SK-N-SH treated with all-trans-retinoic acid at 6 μM for 48 hours (cell line): ENCODE measurements around the gene OSBPL3.

ENCODE experiments used
- ATAC-seq: fragments of 200-7000 bp; cut with Tn5 transposase; 3 replicates; pipeline ENCODE4 v1.9.1; 2020; ENCODE audit warnings: mild to moderate bottlenecking, moderate library complexity
- ARNTL ChIP-seq: fragments of 450-650 bp; formaldehyde crosslinking; IDR thresholded peaks from 2 replicates; pipeline ENCODE4 v1.5.0; 2020; ENCODE audit warnings: low read depth, mild to moderate bottlenecking, moderate library complexity, borderline replicate concordance
- BACH2 ChIP-seq: fragments of 250-450 bp; sonication (Bioruptor Pico); IDR thresholded peaks from 2 replicates; pipeline ENCODE4 v1.9.0; 2021; ENCODE audit warnings: mild to moderate bottlenecking, borderline replicate concordance
- CSDC2 ChIP-seq: fragments of 250-450 bp; sonication (Bioruptor Pico); IDR thresholded peaks from 2 replicates; pipeline ENCODE4 v1.5.0; 2020; ENCODE audit warnings: mild to moderate bottlenecking, moderate library complexity
- CSRNP3 ChIP-seq: fragments of 250-450 bp; sonication (Bioruptor Pico); IDR thresholded peaks from 2 replicates; pipeline ENCODE4 v1.5.1; 2021; ENCODE audit warnings: mild to moderate bottlenecking, moderate library complexity
- ESRRG ChIP-seq: fragments of 250-450 bp; sonication (Bioruptor Pico); IDR thresholded peaks from 2 replicates; pipeline ENCODE4 v1.6.1; 2021; ENCODE audit warnings: mild to moderate bottlenecking
- GLIS3 ChIP-seq: fragments of 250-450 bp; sonication (Bioruptor Pico); IDR thresholded peaks from 2 replicates; pipeline ENCODE4 v1.5.0; 2020; ENCODE audit warnings: mild to moderate bottlenecking, moderate library complexity
- ISL1 ChIP-seq: fragments of 250-450 bp; sonication (Bioruptor Pico); IDR thresholded peaks from 2 replicates; pipeline ENCODE4 v2.1.2; 2022; ENCODE audit warnings: mild to moderate bottlenecking, moderate library complexity
- OSR1 ChIP-seq: fragments of 250-450 bp; sonication (Bioruptor Pico); IDR thresholded peaks from 2 replicates; pipeline ENCODE4 v1.8.0; 2022; ENCODE audit warnings: moderate library complexity, mild to moderate bottlenecking, inconsistent platforms
- PATZ1 ChIP-seq: fragments of 250-450 bp; sonication (Bioruptor Pico); IDR thresholded peaks from 2 replicates; pipeline ENCODE4 v1.8.0; 2020; ENCODE audit warnings: mild to moderate bottlenecking, moderate library complexity, borderline replicate concordance
- POU6F1 ChIP-seq: fragments of 250-450 bp; sonication (Bioruptor Pico); IDR thresholded peaks from 2 replicates; pipeline ENCODE4 v1.8.0; 2021; ENCODE audit warnings: low read depth, mild to moderate bottlenecking, moderate library complexity, borderline replicate concordance
- PPARA ChIP-seq: fragments of 250-450 bp; sonication (Bioruptor Pico); IDR thresholded peaks from 2 replicates; pipeline ENCODE4 v1.5.0; 2020; ENCODE audit warnings: mild to moderate bottlenecking, borderline replicate concordance
- RARB ChIP-seq: fragments of 250-450 bp; sonication (Bioruptor Pico); IDR thresholded peaks from 2 replicates; pipeline ENCODE4 v1.8.0; 2021; ENCODE audit warnings: mild to moderate bottlenecking, moderate library complexity
- SNAI2 ChIP-seq: fragments of 250-450 bp; sonication (Bioruptor Pico); IDR thresholded peaks from 2 replicates; pipeline ENCODE4 v1.5.0; 2020; ENCODE audit warnings: mild to moderate bottlenecking, moderate library complexity
- TCF4 ChIP-seq: fragments of 250-450 bp; sonication (Bioruptor Pico); IDR thresholded peaks from 2 replicates; pipeline ENCODE4 v1.8.0; 2021; ENCODE audit warnings: mild to moderate bottlenecking, moderate library complexity, borderline replicate concordance
- TOX ChIP-seq: fragments of 250-450 bp; sonication (Bioruptor Pico); IDR thresholded peaks from 2 replicates; pipeline ENCODE4 v1.8.0; 2021; ENCODE audit warnings: mild to moderate bottlenecking, moderate library complexity, borderline replicate concordance
- TSHZ2 ChIP-seq: fragments of 250-450 bp; sonication (Bioruptor Pico); IDR thresholded peaks from 2 replicates; pipeline ENCODE4 v1.5.0; 2020; ENCODE audit warnings: mild to moderate bottlenecking, moderate library complexity
- ZC3H10 ChIP-seq: fragments of 250-450 bp; sonication (Bioruptor Pico); IDR thresholded peaks from 2 replicates; pipeline ENCODE4 v1.5.1; 2021; ENCODE audit warnings: mild to moderate bottlenecking, moderate library complexity
- ZFP30 ChIP-seq: fragments of 450-650 bp; formaldehyde crosslinking; IDR thresholded peaks from 2 replicates; pipeline ENCODE4 v1.5.0; 2022; ENCODE audit warnings: mild to moderate bottlenecking, moderate library complexity
- ZNF70 ChIP-seq: fragments of 450-650 bp; formaldehyde crosslinking; IDR thresholded peaks from 2 replicates; pipeline ENCODE4 v1.5.0; 2020; ENCODE audit warnings: mild to moderate bottlenecking, moderate library complexity
- ZNF8 ChIP-seq: fragments of 450-650 bp; formaldehyde crosslinking; IDR thresholded peaks from 2 replicates; pipeline ENCODE4 v1.5.0; 2020; ENCODE audit warnings: mild to moderate bottlenecking, moderate library complexity
- TF ChIP-seq, protein P1 (sequence below): fragments of 250-450 bp; sonication (Bioruptor Pico); IDR thresholded peaks from 2 replicates; pipeline ENCODE4 v1.5.1; 2020; ENCODE audit warnings: low read depth, mild to moderate bottlenecking, moderate library complexity

OSBPL3 gene

DNA sequence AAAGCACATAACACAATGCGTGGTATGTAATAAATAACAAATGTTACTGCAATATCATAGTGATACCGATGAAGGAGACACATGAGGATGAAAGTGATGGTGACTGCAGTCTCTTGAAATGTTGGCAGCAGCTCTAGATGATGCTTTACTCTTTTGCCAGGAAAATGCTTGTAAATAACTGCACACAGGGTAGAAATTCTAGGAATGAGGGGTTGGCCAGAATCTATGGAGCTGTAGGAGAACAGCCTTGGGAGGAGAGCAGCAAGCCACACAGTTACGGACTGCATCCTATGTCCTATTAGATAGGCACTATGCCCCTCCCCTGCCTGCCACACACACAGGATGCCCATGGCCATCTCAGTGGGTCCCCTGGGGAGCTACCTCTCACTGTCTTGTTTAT lies 125.1 kb downstream of the OSBPL3 start:
- TF ChIP-seq CSDC2 (CRISPR knock-in tag) (no peak), TSHZ2 (no peak), ZC3H10 (CRISPR knock-in tag) (no peak), BACH2 (CRISPR knock-in tag) (no peak), ZNF70 (CRISPR knock-in tag) (no peak), ESRRG (CRISPR knock-in tag) (no peak), ISL1 (CRISPR knock-in tag) (no peak), ZNF8 (CRISPR knock-in tag) (no peak), ZFP30 (CRISPR knock-in tag) (no peak), CSRNP3 (CRISPR knock-in tag) (no peak), TCF4 (no peak), ARNTL (no peak), SNAI2 (CRISPR knock-in tag) (no peak), RARB (no peak), TOX (CRISPR knock-in tag) (no peak), GLIS3 (CRISPR knock-in tag) (no peak)
- TF ChIP-seq, protein P1, sequence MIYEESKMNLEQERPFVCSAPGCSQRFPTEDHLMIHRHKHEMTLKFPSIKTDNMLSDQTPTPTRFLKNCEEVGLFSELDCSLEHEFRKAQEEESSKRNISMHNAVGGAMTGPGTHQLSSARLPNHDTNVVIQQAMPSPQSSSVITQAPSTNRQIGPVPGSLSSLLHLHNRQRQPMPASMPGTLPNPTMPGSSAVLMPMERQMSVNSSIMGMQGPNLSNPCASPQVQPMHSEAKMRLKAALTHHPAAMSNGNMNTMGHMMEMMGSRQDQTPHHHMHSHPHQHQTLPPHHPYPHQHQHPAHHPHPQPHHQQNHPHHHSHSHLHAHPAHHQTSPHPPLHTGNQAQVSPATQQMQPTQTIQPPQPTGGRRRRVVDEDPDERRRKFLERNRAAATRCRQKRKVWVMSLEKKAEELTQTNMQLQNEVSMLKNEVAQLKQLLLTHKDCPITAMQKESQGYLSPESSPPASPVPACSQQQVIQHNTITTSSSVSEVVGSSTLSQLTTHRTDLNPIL: no peak
- peak; percentile 74 for ATAC-seq

GRCh38 chr7:24851786-24852185 lies 128.2 kb downstream of the OSBPL3 start:
- ATAC-seq: peak; percentile 67
- TF ChIP-seq POU6F1: no peak
- no peak for TF ChIP-seq OSR1
- TF ChIP-seq GLIS3 (CRISPR knock-in tag): no peak
- TF ChIP-seq PATZ1: no peak
- no peak for TF ChIP-seq ISL1 (CRISPR knock-in tag)
- no peak for TF ChIP-seq ZNF8 (CRISPR knock-in tag)
- no peak for TF ChIP-seq BACH2 (CRISPR knock-in tag)
- TF ChIP-seq RARB: no peak
- TF ChIP-seq, all 23 proteins: peak for 0

DNA sequence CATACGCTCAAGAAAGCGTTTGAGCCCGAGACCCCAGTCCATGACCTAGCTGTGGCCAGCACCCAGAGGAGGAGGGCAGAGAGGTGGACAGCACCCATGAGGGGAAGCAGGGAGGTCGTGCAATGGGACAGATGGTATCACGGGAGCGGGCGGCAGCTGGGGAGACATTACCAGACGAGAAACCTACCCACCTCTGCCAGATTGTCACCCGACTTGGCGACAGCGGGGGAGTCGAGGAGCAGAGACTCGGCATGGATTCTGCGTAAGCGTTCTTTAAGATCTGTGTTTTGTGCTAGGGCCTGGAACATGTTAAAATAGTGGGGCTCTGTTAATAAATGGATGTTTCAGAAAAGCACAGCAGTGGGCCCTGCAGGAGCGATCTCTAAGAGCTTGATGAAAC lies 131.1 kb downstream of the OSBPL3 start:
- TF ChIP-seq POU6F1: no peak
- TF ChIP-seq ZNF70 (CRISPR knock-in tag): no peak
- TF ChIP-seq, protein P1: no peak
- no peak for TF ChIP-seq PPARA
- no peak for TF ChIP-seq TOX (CRISPR knock-in tag)
- TF ChIP-seq ARNTL: no peak
- TF ChIP-seq TCF4: no peak
- no peak for ATAC-seq
